DOHH2 (cell line): ENCODE results near the gene HAUS3.

ENCODE experiments used
- CTCF ChIP-seq: fragments of 200-600 bp; sonication (generic); IDR thresholded peaks from one replicate; pipeline ENCODE4 v1.5.1; 2014; ENCODE audit warnings: antibody characterized with exemption, mild to moderate bottlenecking, low read depth, low read length; ENCODE audit not compliant: poor library complexity, severe bottlenecking
- EZH2phosphoT487 ChIP-seq: fragments of 200-600 bp; sonication (generic); IDR thresholded peaks from 2 replicates; pipeline ENCODE4 v1.6.1; 2017; ENCODE audit warnings: borderline replicate concordance, mild to moderate bottlenecking, antibody characterized with exemption, low read length, moderate library complexity, mixed read lengths

- TF ChIP-seq CTCF (no peak), EZH2phosphoT487 (no peak)
Observed at GRCh38 chr4:2241003-2241402, 918 bp downstream of the HAUS3 start.
